Upper lobe of left lung (tissue), 6 donors: ENCODE results near the gene GPX1. TPM values are rescaled to one million over a fixed set of nuclear protein-coding genes. Genes with fewer than 3 reads are reported as not detected.

ENCODE experiments used
- ATAC-seq, 2 donors: fragments of 200-7000 bp; cut with Tn5 transposase; one replicate each; pipeline ENCODE4 v1.9.1; 2022; ENCODE audit warnings: mild to moderate bottlenecking in 2 of 2, moderate library complexity in 2 of 2; ENCODE audit not compliant: low FRiP score in 2 of 2
- DNase-seq, 2 donors: peaks; one replicate each; pipeline ENCODE4 v3.0.0-alpha.2; 2019 to 2020
- H3K27ac ChIP-seq, 4 donors: fragments of 200-600 bp; sonication (generic); one replicate each; pipeline ENCODE4 v1.5.1; 2016 to 2019
- H3K27me3 ChIP-seq, 4 donors: fragments of 200-600 bp; sonication (generic); one replicate each; pipeline ENCODE4 v1.5.1; 2017 to 2019
- H3K36me3 ChIP-seq, 4 donors: fragments of 200-600 bp; sonication (generic); one replicate each; pipeline ENCODE4 v1.5.1; 2016 to 2019
- H3K4me1 ChIP-seq, 4 donors: fragments of 200-600 bp; sonication (generic); one replicate each; pipeline ENCODE4 v1.5.1; 2018 to 2019
- H3K4me3 ChIP-seq, 4 donors: fragments of 200-600 bp; sonication (generic); one replicate each; pipeline ENCODE4 v1.5.1; 2017 to 2019; ENCODE audit warnings: mild to moderate bottlenecking in 2 of 4, moderate library complexity in 1 of 4
- H3K9me3 ChIP-seq, 4 donors: fragments of 200-600 bp; sonication (generic); one replicate each; pipeline ENCODE4 v1.5.1; 2018 to 2019
- EP300 ChIP-seq, 4 donors: sonication (generic); formaldehyde crosslinking; IDR thresholded peaks; one replicate each; pipeline ENCODE4 v1.5.1; 2017; ENCODE audit warnings: antibody characterized with exemption in 4 of 4, control low read depth in 2 of 4
- POLR2A ChIP-seq, 4 donors: fragments of 450-650 bp; IDR thresholded peaks; one replicate each; pipeline ENCODE4 v1.5.1; 2016 to 2017; ENCODE audit warnings: antibody characterized with exemption in 4 of 4, mild to moderate bottlenecking in 2 of 4
- POLR2AphosphoS5 ChIP-seq, 2 donors: sonication (generic); formaldehyde crosslinking; IDR thresholded peaks; one replicate each; pipeline ENCODE4 v1.5.1; 2017; ENCODE audit warnings: antibody characterized with exemption in 2 of 2
- WGBS, 2 donors: methylation state at CpG; one replicate each; pipeline ENCODE4 v1.1.5; 2017 to 2018; 5-methylcytosine and 5-hydroxymethylcytosine counted together
- total RNA-seq, 6 donors: library from RNA; depleted of rRNA in 4 of 6; stranded (reverse); fragments of >200 nt in 4 of 6; gene quantifications; one replicate each; pipeline versions ENCODE4 v1.1.0 to v1.2.1, GENCODE V29; 2016 to 2021
- TF ChIP-seq, protein P1 (sequence below), 6 experiments: fragments of 450-650 bp in 4 of 6; fragments of 200-600 bp in 2 of 6; sonication (generic) in 2 of 6; IDR thresholded peaks; one replicate each; pipeline ENCODE4 v1.5.1; 2016 to 2019; ENCODE audit warnings: antibody characterized with exemption in 6 of 6
- donor health status: DM: no; HTN: no; CAD: no; lungs with moderate emphysema.
- donor health status: DM: no; HTN: yes; CAD: no; lungs with severe emphysema.

The GPX1 gene
- total RNA-seq, 6 donors from 2014 or later: 174 to 603 (median 445) TPM

DNA sequence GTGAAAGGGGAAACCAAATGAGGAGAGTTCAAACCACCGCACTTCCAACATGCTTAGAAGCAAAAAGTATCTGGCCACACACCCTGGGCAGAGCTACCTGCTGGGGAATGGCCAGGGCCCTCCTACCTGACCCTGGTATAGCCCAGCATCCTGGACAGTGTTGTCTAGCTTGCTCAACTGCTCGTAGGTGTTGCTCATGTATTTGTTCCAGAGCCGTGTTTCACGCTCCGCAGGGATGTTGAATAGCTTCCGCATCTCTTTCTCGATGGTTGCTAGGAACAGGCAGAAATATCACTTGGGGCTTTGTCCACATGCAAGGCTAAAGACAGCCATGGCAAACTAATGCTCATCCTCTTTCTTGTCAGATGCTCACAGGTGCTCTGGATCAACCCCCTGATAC is 33.4 kb downstream of the GPX1 start:
- TF ChIP-seq, protein P1, sequence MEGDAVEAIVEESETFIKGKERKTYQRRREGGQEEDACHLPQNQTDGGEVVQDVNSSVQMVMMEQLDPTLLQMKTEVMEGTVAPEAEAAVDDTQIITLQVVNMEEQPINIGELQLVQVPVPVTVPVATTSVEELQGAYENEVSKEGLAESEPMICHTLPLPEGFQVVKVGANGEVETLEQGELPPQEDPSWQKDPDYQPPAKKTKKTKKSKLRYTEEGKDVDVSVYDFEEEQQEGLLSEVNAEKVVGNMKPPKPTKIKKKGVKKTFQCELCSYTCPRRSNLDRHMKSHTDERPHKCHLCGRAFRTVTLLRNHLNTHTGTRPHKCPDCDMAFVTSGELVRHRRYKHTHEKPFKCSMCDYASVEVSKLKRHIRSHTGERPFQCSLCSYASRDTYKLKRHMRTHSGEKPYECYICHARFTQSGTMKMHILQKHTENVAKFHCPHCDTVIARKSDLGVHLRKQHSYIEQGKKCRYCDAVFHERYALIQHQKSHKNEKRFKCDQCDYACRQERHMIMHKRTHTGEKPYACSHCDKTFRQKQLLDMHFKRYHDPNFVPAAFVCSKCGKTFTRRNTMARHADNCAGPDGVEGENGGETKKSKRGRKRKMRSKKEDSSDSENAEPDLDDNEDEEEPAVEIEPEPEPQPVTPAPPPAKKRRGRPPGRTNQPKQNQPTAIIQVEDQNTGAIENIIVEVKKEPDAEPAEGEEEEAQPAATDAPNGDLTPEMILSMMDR (IDR thresholded peaks at IDR 0.05): no peak
- TF ChIP-seq EP300 (IDR thresholded peaks at IDR 0.05) (no peak), POLR2A (IDR thresholded peaks at IDR 0.05) (no peak), POLR2AphosphoS5 (IDR thresholded peaks at IDR 0.05) (no peak)
- Histone ChIP-seq H3K9me3 (no peaks in the 10 kb centered on the region), H3K4me1 (no peaks in the 10 kb centered on the region), H3K4me3 (no peak overlapping the region), H3K36me3 (peaks cover 38 to 100% (median 87%) of the 10 kb centered on the region in 4 donors), H3K27me3 (no peaks in the 10 kb centered on the region), H3K27ac (no peak overlapping the region)
- ATAC-seq (no peak), DNase-seq (no peak)
- WGBS, 2 donors: 95 to 99% methylated on average over 7 of the region's 7 CpGs

DNA sequence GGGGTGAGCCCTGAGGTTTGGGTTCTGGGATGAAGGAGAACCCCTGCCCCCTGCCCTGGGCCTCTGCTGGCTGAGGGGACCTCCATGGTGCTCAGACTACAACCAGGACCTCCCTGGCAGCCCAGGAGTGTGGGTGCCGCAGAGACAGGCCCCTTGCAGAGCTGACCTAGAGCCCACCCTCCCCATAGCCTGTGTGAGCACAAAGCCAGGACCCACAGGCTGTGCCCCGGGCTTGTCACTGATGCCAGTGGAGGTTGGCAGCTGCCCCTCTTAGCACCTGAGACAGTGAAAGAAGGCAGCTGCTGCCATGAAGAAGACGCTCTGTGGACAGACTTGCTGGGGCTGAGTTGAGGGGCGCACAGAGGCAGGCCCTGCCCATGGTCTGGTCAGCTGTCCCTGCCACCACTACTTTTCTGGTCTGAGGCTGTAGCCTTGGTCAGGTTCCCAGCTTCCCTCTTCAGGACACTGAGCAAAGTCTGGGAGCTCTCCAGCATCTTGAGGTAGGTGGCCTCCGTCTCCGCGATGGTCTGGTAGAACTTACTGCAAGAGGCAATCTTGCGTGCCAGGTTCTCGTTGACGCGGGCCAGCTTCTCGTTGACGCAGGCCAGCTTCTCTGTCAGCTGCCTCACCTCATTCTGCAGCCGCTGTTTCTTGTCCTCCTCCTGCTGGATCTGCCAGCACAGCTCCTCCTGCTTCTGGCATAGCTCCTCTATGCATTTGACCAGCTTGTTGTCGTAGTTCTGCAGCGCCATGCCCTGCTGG is 41.3 kb downstream of the GPX1 start:
- WGBS, 2 donors: 89 to 92% methylated on average over 15 of the region's 16 CpGs
- no peaks in the 10 kb centered on the region for H3K27me3 ChIP-seq
- TF ChIP-seq, protein P1 (IDR thresholded peaks at IDR 0.05): no peak
- no peaks in the 10 kb centered on the region for H3K9me3 ChIP-seq
- DNase-seq (no peak), ATAC-seq (no peak)
- H3K27ac ChIP-seq: no peak overlapping the region
- H3K4me1 ChIP-seq: no peaks in the 10 kb centered on the region
- peaks cover 11 to 98% (median 68%) of the 10 kb centered on the region in 4 donors for H3K36me3 ChIP-seq
- H3K4me3 ChIP-seq: no peak overlapping the region

DNA sequence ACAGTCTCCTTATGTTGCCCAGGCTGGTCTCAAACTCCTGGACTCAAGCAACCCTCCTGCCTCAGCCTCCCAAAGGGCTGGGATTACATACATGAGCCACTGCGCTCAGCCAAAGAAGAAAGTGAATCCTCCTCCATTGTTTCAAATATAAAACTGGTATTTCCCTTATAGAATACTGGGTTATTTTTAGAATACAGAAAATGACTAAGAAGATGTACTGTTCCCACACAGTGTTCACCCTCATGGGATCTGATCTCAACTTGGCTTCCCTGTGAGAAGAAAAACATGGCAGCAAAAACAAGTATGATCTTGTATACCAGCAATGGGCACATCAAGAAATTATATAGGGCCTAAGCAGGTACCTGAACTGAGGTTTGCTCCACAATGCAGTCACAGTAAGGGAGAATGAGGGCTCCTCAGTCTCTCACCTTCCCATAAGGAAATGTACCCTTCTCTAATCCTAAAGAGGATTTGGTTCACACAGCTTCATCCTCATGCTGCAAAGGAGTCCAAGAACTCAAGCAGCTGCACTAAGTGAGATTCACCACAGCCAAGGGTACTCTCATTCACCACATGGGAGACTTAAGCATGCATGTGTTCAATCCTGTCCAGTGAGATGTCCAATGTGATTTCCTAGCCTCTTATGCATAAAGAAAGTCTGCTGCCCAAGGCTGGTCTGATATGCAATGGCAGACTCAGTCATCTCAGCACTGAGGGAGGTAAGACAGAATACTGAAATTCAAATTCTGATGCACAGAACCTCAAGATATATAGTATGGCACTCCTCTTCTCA is 44.1 kb downstream of the GPX1 start:
- no peak overlapping the region for H3K27ac ChIP-seq
- H3K36me3 ChIP-seq: peaks cover 21 to 94% (median 68%) of the 10 kb centered on the region in 4 donors
- ATAC-seq (no peak), DNase-seq (no peak)
- 90 to 91% methylated on average over 1 of the region's 1 CpG for WGBS, 2 donors
- no peak overlapping the region for H3K4me3 ChIP-seq
- H3K9me3 ChIP-seq: no peaks in the 10 kb centered on the region
- H3K4me1 ChIP-seq: no peaks in the 10 kb centered on the region
- TF ChIP-seq POLR2A (IDR thresholded peaks at IDR 0.05): no peak
- TF ChIP-seq, protein P1 (IDR thresholded peaks at IDR 0.05): no peak
- TF ChIP-seq EP300 (IDR thresholded peaks at IDR 0.05): no peak
- no peak for TF ChIP-seq POLR2AphosphoS5 (IDR thresholded peaks at IDR 0.05)
- H3K27me3 ChIP-seq: no peaks in the 10 kb centered on the region

DNA sequence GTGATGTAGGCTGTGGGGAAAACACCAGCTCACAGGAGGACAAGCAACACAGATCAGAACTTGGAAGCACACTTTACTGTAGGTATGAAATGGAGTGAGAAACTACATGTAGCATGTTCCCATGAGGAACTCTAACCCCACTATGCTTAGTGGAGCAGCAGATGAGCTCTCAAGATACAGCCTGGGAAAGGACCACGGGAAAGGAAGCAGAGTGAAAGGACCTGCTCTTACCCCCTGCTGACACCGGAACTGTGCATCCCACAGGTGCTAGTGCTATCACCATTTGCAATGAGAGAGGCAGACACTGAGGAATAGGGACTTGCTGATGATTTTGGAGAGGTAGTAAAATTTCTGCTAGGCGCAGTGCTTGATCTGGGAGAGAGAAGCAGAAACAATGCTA is 46.9 kb downstream of the GPX1 start:
- peaks cover 13 to 93% (median 62%) of the 10 kb centered on the region in 4 donors for H3K36me3 ChIP-seq
- TF ChIP-seq, protein P1 (IDR thresholded peaks at IDR 0.05): no peak
- TF ChIP-seq EP300 (IDR thresholded peaks at IDR 0.05) (no peak), POLR2A (IDR thresholded peaks at IDR 0.05) (no peak), POLR2AphosphoS5 (IDR thresholded peaks at IDR 0.05) (no peak)

More for the DNA sequence above, 46.9 kb downstream of the GPX1 start:
- no peaks in the 10 kb centered on the region for H3K9me3 ChIP-seq
- DNase-seq (no peak), ATAC-seq (no peak)
- H3K4me1 ChIP-seq: no peaks in the 10 kb centered on the region
- WGBS, 2 donors: 95 to 98% methylated on average over 3 of the region's 3 CpGs
- no peak overlapping the region for H3K4me3 ChIP-seq
- H3K27me3 ChIP-seq: no peaks in the 10 kb centered on the region
- H3K27ac ChIP-seq: no peak overlapping the region
